Neural cell (in vitro differentiated cells): ENCODE measurements around the gene RNF223. TPM values are rescaled to one million over a fixed set of nuclear protein-coding genes. Genes with fewer than 3 reads are reported as not detected.

ENCODE experiments used
- H2AFZ ChIP-seq: fragments of 200-600, 300-800 bp; sonication (generic), shearing (Covaris generic); 2 replicates; pipeline ENCODE4 v1.6.0; 2014; ENCODE audit warnings: low read depth, mild to moderate bottlenecking, antibody characterized with exemption, low read length, moderate library complexity
- H3F3A ChIP-seq: fragments of 200-600 bp; shearing (Covaris generic); 2 replicates; pipeline ENCODE4 v1.6.1; 2016; ENCODE audit warnings: mild to moderate bottlenecking, moderate library complexity, mixed read lengths, antibody characterized with exemption, low read length; ENCODE audit not compliant: insufficient read depth, poor library complexity, severe bottlenecking
- H3K27ac ChIP-seq: fragments of 200-600, 300-800 bp; sonication (generic), shearing (Covaris generic); 2 replicates; pipeline ENCODE4 v1.5.1; 2014; ENCODE audit warnings: mild to moderate bottlenecking, low read length, moderate library complexity
- H3K27me3 ChIP-seq: fragments of 300-800, 200-600 bp; sonication (generic), shearing (Covaris generic); 2 replicates; pipeline ENCODE4 v1.6.0; 2014; ENCODE audit warnings: mild to moderate bottlenecking, low read depth, low read length, moderate library complexity; ENCODE audit not compliant: insufficient read depth
- H3K36me3 ChIP-seq: fragments of 300-800, 200-600 bp; sonication (generic), shearing (Covaris generic); 2 replicates; pipeline ENCODE4 v1.5.1; 2014; ENCODE audit warnings: mild to moderate bottlenecking, antibody characterized with exemption, low read length, moderate library complexity; ENCODE audit not compliant: insufficient read depth
- H3K4me2 ChIP-seq: fragments of 300-800, 200-600 bp; sonication (generic), shearing (Covaris generic); 2 replicates; pipeline ENCODE4 v1.6.0; 2014; ENCODE audit warnings: mild to moderate bottlenecking, low read length
- H3K4me3 ChIP-seq: fragments of 300-800, 200-600 bp; sonication (generic), shearing (Covaris generic); 2 replicates; pipeline ENCODE4 v1.5.1; 2014; ENCODE audit warnings: mild to moderate bottlenecking, low read length, moderate library complexity
- H3K79me2 ChIP-seq: fragments of 200-600 bp; shearing (Covaris generic); replicated peaks from 2 replicates; pipeline ENCODE4 v1.6.0; 2014; ENCODE audit warnings: mild to moderate bottlenecking, low read length, moderate library complexity; ENCODE audit not compliant: insufficient read depth
- H3K9ac ChIP-seq: fragments of 300-800, 200-600 bp; sonication (generic), shearing (Covaris generic); 2 replicates; pipeline ENCODE4 v1.6.1; 2016; ENCODE audit warnings: mild to moderate bottlenecking, low read length, mixed read lengths
- H3K9me2 ChIP-seq: fragments of 200-600 bp; shearing (Covaris generic); 2 replicates; pipeline ENCODE4 v1.6.1; 2016; ENCODE audit warnings: mild to moderate bottlenecking, low read length, mixed read lengths; ENCODE audit not compliant: insufficient read depth
- H3K9me3 ChIP-seq: fragments of 200-600, 300-800 bp; sonication (generic), shearing (Covaris generic); 2 replicates; pipeline ENCODE4 v1.6.1; 2016; ENCODE audit warnings: mild to moderate bottlenecking, mixed run types, low read length, moderate library complexity, mixed read lengths
- H4K20me1 ChIP-seq: fragments of 200-600 bp; shearing (Covaris generic); 2 replicates; pipeline ENCODE4 v1.6.1; 2016; ENCODE audit warnings: mild to moderate bottlenecking, mixed run types; ENCODE audit not compliant: insufficient read depth
- EP300 ChIP-seq: fragments of 450-650 bp; conservative IDR thresholded peaks from 2 replicates; pipeline ENCODE4 v1.6.1; 2014; ENCODE audit warnings: antibody characterized with exemption, mild to moderate bottlenecking, moderate library complexity; ENCODE audit not compliant: poor library complexity, severe bottlenecking
- EZH2 ChIP-seq: fragments of 200-600, 300-800 bp; shearing (Covaris generic), sonication (generic); IDR thresholded peaks from 2 replicates; pipeline ENCODE4 v1.6.1; 2014; ENCODE audit warnings: antibody characterized with exemption, low read length, borderline replicate concordance, mild to moderate bottlenecking; ENCODE audit not compliant: insufficient read depth, poor library complexity, severe bottlenecking
- MXI1 ChIP-seq: fragments of 450-650 bp; conservative IDR thresholded peaks from 2 replicates; pipeline ENCODE4 v1.6.1; 2014; ENCODE audit warnings: antibody characterized with exemption, mild to moderate bottlenecking; ENCODE audit not compliant: poor library complexity, severe bottlenecking
- POLR2AphosphoS5 ChIP-seq: IDR thresholded peaks from 2 replicates; pipeline ENCODE4 v1.6.1; 2012
- RAD21 ChIP-seq: fragments of 450-650 bp; conservative IDR thresholded peaks from 2 replicates; pipeline ENCODE4 v1.6.1; 2014; ENCODE audit warnings: antibody characterized with exemption, mild to moderate bottlenecking, moderate library complexity
- SMC3 ChIP-seq: fragments of 450-650 bp; conservative IDR thresholded peaks from 2 replicates; pipeline ENCODE4 v1.6.1; 2014; ENCODE audit warnings: antibody characterized with exemption, mild to moderate bottlenecking, moderate library complexity; ENCODE audit not compliant: poor library complexity
- TAF1 ChIP-seq: IDR thresholded peaks from 2 replicates; pipeline ENCODE4 v1.6.1; 2012; ENCODE audit warnings: low read depth
- polyA plus RNA-seq: library from polyadenylated mRNA; depleted of rRNA; stranded (reverse); fragments of >200 nt; gene quantifications from 2 replicates; pipeline ENCODE4 v1.2.3, GENCODE V29; 2014
- TF ChIP-seq, protein P1 (sequence below): fragments of 450-650 bp; IDR thresholded peaks from 2 replicates; pipeline ENCODE4 v1.5.1; 2014; ENCODE audit warnings: antibody characterized with exemption, mild to moderate bottlenecking, moderate library complexity; ENCODE audit not compliant: poor library complexity, severe bottlenecking
- TF ChIP-seq, protein P2 (sequence below): IDR thresholded peaks from 2 replicates; pipeline ENCODE4 v1.6.1; 2012; ENCODE audit warnings: borderline replicate concordance

The RNF223 gene
- polyA plus RNA-seq, 1 donor from 2014 or later: not detected

DNA sequence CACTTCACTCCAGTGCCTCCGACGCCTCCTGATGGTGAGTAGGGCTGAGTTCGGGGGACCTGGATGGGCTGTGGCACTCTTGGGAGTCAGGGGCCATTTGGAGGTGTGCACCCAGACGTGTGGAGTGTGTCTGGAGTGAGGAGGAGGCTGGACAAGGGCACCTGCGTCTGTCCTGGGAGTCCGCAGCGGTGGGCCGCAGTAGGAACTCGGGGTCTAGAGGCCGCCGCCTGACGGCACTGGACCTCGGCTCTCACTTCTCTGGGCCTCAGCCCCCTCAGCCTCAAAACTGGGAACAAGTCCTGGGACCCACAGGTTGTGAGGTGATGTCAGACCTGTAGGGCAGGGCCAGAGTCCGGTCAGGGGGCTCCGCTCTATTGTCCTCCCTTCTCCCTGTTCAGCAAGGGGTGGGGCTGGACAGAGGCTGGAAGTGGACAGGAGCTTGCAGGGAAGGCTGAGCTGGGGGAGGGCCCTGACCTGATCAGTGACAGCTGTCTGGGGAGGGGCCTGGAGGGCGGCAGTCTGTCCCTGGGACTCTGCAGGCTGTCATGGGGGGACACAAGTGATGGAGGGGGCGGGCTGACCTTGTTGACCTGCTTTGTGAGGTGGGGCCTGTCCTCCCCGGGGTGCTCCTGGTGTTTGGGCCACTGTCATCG, 38.7 kb downstream of the RNF223 start:
- Histone ChIP-seq H3K4me2 (no peak overlapping the region), H3K9ac (no peak overlapping the region), H3K27ac (no peak overlapping the region), H3K27me3 (no peaks in the 10 kb centered on the region), H3K4me3 (peak overlapping the region; percentile 34), H3K79me2 (peaks cover 4% of the 10 kb centered on the region), H3K9me2 (no peaks in the 10 kb centered on the region), H3F3A (no peaks in the 10 kb centered on the region), H3K36me3 (no peaks in the 10 kb centered on the region), H3K9me3 (no peaks in the 10 kb centered on the region), H2AFZ (no peak overlapping the region), H4K20me1 (no peaks in the 10 kb centered on the region)
- TF ChIP-seq, protein P1, sequence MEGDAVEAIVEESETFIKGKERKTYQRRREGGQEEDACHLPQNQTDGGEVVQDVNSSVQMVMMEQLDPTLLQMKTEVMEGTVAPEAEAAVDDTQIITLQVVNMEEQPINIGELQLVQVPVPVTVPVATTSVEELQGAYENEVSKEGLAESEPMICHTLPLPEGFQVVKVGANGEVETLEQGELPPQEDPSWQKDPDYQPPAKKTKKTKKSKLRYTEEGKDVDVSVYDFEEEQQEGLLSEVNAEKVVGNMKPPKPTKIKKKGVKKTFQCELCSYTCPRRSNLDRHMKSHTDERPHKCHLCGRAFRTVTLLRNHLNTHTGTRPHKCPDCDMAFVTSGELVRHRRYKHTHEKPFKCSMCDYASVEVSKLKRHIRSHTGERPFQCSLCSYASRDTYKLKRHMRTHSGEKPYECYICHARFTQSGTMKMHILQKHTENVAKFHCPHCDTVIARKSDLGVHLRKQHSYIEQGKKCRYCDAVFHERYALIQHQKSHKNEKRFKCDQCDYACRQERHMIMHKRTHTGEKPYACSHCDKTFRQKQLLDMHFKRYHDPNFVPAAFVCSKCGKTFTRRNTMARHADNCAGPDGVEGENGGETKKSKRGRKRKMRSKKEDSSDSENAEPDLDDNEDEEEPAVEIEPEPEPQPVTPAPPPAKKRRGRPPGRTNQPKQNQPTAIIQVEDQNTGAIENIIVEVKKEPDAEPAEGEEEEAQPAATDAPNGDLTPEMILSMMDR: no peak
- TF ChIP-seq MXI1 (no peak), TAF1 (no peak), SMC3 (no peak), POLR2AphosphoS5 (no peak), EP300 (no peak), EZH2 (no peak), RAD21 (no peak)
- TF ChIP-seq, protein P2, sequence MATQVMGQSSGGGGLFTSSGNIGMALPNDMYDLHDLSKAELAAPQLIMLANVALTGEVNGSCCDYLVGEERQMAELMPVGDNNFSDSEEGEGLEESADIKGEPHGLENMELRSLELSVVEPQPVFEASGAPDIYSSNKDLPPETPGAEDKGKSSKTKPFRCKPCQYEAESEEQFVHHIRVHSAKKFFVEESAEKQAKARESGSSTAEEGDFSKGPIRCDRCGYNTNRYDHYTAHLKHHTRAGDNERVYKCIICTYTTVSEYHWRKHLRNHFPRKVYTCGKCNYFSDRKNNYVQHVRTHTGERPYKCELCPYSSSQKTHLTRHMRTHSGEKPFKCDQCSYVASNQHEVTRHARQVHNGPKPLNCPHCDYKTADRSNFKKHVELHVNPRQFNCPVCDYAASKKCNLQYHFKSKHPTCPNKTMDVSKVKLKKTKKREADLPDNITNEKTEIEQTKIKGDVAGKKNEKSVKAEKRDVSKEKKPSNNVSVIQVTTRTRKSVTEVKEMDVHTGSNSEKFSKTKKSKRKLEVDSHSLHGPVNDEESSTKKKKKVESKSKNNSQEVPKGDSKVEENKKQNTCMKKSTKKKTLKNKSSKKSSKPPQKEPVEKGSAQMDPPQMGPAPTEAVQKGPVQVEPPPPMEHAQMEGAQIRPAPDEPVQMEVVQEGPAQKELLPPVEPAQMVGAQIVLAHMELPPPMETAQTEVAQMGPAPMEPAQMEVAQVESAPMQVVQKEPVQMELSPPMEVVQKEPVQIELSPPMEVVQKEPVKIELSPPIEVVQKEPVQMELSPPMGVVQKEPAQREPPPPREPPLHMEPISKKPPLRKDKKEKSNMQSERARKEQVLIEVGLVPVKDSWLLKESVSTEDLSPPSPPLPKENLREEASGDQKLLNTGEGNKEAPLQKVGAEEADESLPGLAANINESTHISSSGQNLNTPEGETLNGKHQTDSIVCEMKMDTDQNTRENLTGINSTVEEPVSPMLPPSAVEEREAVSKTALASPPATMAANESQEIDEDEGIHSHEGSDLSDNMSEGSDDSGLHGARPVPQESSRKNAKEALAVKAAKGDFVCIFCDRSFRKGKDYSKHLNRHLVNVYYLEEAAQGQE: no peak

DNA sequence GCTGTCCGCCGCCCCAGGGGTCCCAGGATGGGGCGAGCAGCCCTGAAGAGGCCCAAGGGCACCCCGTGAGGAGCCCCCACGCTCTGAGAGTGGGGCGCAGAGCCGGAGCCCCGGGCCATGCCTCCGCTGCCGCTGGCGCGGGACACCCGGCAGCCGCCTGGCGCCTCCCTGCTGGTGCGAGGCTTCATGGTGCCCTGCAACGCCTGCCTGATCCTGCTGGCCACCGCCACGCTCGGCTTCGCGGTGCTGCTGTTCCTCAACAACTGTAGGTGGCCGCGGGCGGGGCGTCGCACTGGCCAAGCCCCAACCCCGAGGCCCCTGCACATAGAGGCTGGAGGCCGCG, 39.7 kb downstream of the RNF223 start:
- Histone ChIP-seq H4K20me1 (no peaks in the 10 kb centered on the region), H3K36me3 (no peaks in the 10 kb centered on the region), H3K4me2 (peak overlapping the region; percentile 48), H3K9me2 (no peaks in the 10 kb centered on the region), H3K79me2 (peaks cover 4% of the 10 kb centered on the region), H3K4me3 (peak overlapping the region; percentile 69), H3K9me3 (no peaks in the 10 kb centered on the region), H3K27ac (peak overlapping the region; percentile 65), H3F3A (no peaks in the 10 kb centered on the region), H3K9ac (peak overlapping the region; percentile 85), H3K27me3 (no peaks in the 10 kb centered on the region), H2AFZ (no peak overlapping the region)
- TF ChIP-seq SMC3: no peak
- TF ChIP-seq, protein P2: no peak
- TF ChIP-seq EZH2: no peak
- no peak for TF ChIP-seq RAD21
- TF ChIP-seq, protein P1: peak; percentile 37
- TF ChIP-seq MXI1: peak; percentile 11
- TF ChIP-seq TAF1: no peak
- TF ChIP-seq POLR2AphosphoS5: no peak
- no peak for TF ChIP-seq EP300
